Common myeloid progenitor, CD34-positive (primary cell): ENCODE data around the gene IL1RN.

Experiments used
- CTCF ChIA-PET: fragments of 350-600 bp; sonication (Branson Sonifier 250); formaldehyde crosslinking; loops from one replicate; lab custom pipeline; 2021; ENCODE audit warnings: antibody characterized with exemption; lab: Charles Lee
- POLR2A ChIA-PET: fragments of 350-600 bp; sonication (Branson Sonifier 250); formaldehyde crosslinking; loops from one replicate; lab custom pipeline; 2021; ENCODE audit warnings: antibody characterized with exemption; lab: Charles Lee
- DNase-seq, 3 donors: peaks; one replicate each; pipeline versions ENCODE4 v3.0.0 to v3.0.0-alpha.2; 2013
- H3K27ac ChIP-seq, 2 experiments: 1 replicate in 1 of 2; 2 replicates in 1 of 2; pipeline ENCODE4 v1.7.0; 2013; ENCODE audit warnings: inconsistent platforms in 2 of 2, low read length in 2 of 2, mild to moderate bottlenecking in 2 of 2, low read depth in 1 of 2, moderate library complexity in 1 of 2; ENCODE audit not compliant: severe bottlenecking in 2 of 2, insufficient read depth in 1 of 2, poor library complexity in 1 of 2
- H3K27me3 ChIP-seq, 5 experiments: replicated peaks in 2 of 5; 1 replicate in 3 of 5; 2 replicates in 2 of 5; pipeline versions ENCODE4 v1.6.1 to v1.7.0; 2013; ENCODE audit warnings: low read length in 4 of 5, mild to moderate bottlenecking in 2 of 5, moderate library complexity in 2 of 5, inconsistent platforms in 1 of 5; ENCODE audit not compliant: insufficient read depth in 5 of 5, control insufficient read depth in 4 of 5
- H3K36me3 ChIP-seq, 4 experiments: 1 replicate in 2 of 4; 2 replicates in 2 of 4; pipeline versions ENCODE4 v1.6.1 to v1.7.0; 2013; ENCODE audit warnings: low read length in 3 of 4, control low read depth in 1 of 4, mild to moderate bottlenecking in 1 of 4; ENCODE audit not compliant: control insufficient read depth in 4 of 4, insufficient read depth in 4 of 4
- H3K4me1 ChIP-seq, 4 experiments: 1 replicate in 3 of 4; 2 replicates in 1 of 4; pipeline versions ENCODE4 v1.6.1 to v1.7.1; 2013; ENCODE audit warnings: low read length in 3 of 4, mild to moderate bottlenecking in 3 of 4, control low read depth in 1 of 4, inconsistent platforms in 1 of 4, moderate library complexity in 1 of 4; ENCODE audit not compliant: control insufficient read depth in 4 of 4, insufficient read depth in 4 of 4; ENCODE audit errors: control extremely low read depth in 1 of 4
- H3K4me3 ChIP-seq, 7 experiments: 1 replicate in 4 of 7; 2 replicates in 3 of 7; pipeline versions ENCODE4 v1.5.1 to v1.7.0; 2013; ENCODE audit warnings: mild to moderate bottlenecking in 7 of 7, low read length in 6 of 7, moderate library complexity in 6 of 7, inconsistent platforms in 2 of 7, low read depth in 2 of 7, control low read depth in 1 of 7; ENCODE audit not compliant: insufficient read depth in 4 of 7, control insufficient read depth in 1 of 7; ENCODE audit errors: extremely low read depth in 1 of 7
- H3K9me3 ChIP-seq, 5 experiments: 1 replicate in 4 of 5; 2 replicates in 1 of 5; pipeline versions ENCODE4 v1.6.1 to v1.7.1; 2013; ENCODE audit warnings: low read length in 4 of 5, mild to moderate bottlenecking in 2 of 5, inconsistent platforms in 1 of 5, low read depth in 1 of 5, moderate library complexity in 1 of 5; ENCODE audit not compliant: control insufficient read depth in 4 of 5, insufficient read depth in 2 of 5; ENCODE audit errors: control extremely low read depth in 1 of 5
- WGBS: methylation state at CpG from one replicate; pipeline ENCODE4 v1.1.5; 2013; ENCODE audit not compliant: insufficient coverage; 5-methylcytosine and 5-hydroxymethylcytosine counted together

The IL1RN gene

DNA sequence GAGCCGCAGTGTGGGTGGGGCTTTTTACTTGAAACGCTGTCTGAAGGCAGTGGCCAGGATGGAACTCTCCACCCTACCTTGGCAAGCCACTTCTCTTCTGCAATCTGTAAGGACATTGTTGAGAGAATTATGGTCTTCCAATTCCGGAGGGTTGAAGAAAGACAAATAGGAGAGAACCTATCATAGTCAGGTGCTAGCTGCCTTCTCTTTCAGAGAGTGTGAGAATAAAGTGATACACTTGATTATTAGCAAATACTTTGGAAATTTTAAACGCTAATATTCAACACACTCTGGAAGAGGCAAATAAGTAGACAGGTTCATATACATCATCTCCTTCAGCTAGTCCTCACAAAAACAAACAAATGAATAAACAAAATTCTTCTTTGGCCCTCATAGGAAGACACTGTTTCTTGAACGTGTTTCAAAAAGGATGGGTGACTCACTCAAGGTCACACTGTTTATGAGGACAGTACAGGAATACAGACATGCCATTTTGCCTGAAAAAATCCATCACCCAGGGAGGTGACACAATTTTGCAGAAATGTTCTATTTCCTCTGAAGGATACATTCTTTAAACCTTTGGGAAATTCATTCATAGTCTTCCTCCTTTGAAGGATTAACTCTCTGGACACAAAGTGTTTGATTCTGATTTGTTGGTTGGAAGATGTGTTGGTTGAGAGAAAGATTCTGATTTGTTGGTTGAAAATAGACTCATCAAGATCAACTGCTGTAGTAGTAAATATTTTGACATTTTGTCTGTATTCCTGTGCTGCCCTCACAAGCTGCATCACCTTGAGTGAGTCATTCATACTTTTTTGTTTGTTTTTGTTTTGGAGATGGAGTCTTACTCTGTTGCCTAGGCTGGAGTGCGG, 2.2 kb upstream of the IL1RN start:
- Histone ChIP-seq H3K4me3 (peak overlapping the region in 3 of 7 experiments; percentile 25 to 61 (median 48)), H3K36me3 (no peaks in the 10 kb centered on the region), H3K9me3 (no peaks in the 10 kb centered on the region), H3K27me3 (no peaks in the 10 kb centered on the region), H3K4me1 (peaks cover 2 to 39% (median 20%) of the 10 kb centered on the region in 4 experiments), H3K27ac (no peak overlapping the region)
- CTCF ChIA-PET = interaction anchor here (0.9 to 9.7 kb wide), 6 partner anchors 8 to 76 kb away, joined by 3 to 68 read pairs (median 4); no protein-coding TSS in a partner anchor
- POLR2A ChIA-PET = no interaction called here
- WGBS = 80% methylated on average over 2 of the region's 6 CpGs
- no peak for DNase-seq

DNA sequence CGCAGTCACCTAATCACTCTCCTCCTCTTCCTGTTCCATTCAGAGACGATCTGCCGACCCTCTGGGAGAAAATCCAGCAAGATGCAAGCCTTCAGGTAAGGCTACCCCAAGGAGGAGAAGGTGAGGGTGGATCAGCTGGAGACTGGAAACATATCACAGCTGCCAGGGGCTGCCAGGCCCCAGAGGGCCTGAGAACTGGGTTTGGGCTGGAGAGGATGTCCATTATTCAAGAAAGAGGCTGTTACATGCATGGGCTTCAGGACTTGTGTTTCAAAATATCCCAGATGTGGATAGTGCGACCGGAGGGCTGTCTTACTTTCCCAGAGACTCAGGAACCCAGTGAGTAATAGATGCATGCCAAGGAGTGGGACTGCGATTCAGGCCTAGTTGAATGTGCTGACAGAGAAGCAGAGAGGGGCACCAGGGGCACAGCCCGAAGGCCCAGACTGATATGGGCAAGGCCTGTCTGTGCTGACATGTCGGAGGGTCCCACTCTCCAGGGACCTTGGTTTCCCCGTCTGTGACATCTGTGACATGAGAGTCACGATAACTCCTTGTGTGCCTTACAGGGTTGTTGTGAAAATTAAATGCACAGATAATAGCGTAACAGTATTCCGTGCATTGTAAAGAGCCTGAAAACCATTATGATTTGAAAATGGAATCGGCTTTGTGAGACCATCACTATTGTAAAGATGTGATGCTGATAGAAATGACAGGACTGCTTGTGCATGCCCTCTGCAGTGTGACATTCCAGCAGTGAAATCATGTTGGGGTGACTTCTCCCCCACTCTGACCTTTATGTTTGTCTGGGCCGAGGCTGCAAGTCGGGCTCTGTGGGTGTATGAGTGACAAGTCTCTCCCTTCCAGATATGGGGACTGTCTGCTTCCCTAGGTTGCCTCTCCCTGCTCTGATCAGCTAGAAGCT, 510 bp downstream of the IL1RN start:
- H3K27ac ChIP-seq = no peak overlapping the region
- H3K36me3 ChIP-seq = no peaks in the 10 kb centered on the region
- H3K4me3 ChIP-seq = peak overlapping the region in 1 of 7 experiments; percentile 61
- H3K4me1 ChIP-seq = peaks cover 2 to 39% (median 20%) of the 10 kb centered on the region in 4 experiments
- CTCF ChIA-PET = interaction anchor here (0.9 to 9.7 kb wide), 4 partner anchors 10 to 72 kb away, joined by 3 to 68 read pairs (median 8); no protein-coding TSS in a partner anchor
- DNase-seq = no peak
- H3K27me3 ChIP-seq = no peaks in the 10 kb centered on the region
- H3K9me3 ChIP-seq = no peaks in the 10 kb centered on the region
- POLR2A ChIA-PET = no interaction called here
- 92% methylated on average over 14 of the region's 15 CpGs for WGBS

DNA sequence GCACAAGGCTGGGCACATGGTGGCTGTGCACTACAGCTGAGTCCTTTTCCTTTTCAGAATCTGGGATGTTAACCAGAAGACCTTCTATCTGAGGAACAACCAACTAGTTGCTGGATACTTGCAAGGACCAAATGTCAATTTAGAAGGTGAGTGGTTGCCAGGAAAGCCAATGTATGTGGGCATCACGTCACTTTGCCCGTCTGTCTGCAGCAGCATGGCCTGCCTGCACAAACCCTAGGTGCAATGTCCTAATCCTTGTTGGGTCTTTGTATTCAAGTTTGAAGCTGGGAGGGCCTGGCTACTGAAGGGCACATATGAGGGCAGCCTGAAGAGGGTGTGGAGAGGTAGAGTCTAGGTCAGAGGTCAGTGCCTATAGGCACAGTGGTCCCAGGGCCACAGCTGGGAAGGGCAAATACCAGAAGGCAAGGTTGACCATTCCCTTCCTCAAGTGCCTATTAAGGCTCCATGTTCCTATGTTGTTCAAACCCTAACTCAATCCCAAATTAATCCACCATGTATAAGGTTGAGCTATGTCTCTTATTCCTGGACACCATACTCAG, 2.2 kb downstream of the IL1RN start:
- Histone ChIP-seq H3K36me3 (no peaks in the 10 kb centered on the region), H3K4me3 (peak overlapping the region in 1 of 7 experiments; percentile 61), H3K9me3 (no peaks in the 10 kb centered on the region), H3K27me3 (no peaks in the 10 kb centered on the region), H3K27ac (no peak overlapping the region), H3K4me1 (peaks cover 2 to 31% (median 10%) of the 10 kb centered on the region in 4 experiments)
- CTCF ChIA-PET = interaction anchor here (0.8 to 9.7 kb wide), 8 partner anchors 8 to 74 kb away, joined by 3 to 68 read pairs (median 3); no protein-coding TSS in a partner anchor
- 83% methylated on average over 2 of the region's 2 CpGs for WGBS
- POLR2A ChIA-PET = no interaction called here
- DNase-seq = no peak

DNA sequence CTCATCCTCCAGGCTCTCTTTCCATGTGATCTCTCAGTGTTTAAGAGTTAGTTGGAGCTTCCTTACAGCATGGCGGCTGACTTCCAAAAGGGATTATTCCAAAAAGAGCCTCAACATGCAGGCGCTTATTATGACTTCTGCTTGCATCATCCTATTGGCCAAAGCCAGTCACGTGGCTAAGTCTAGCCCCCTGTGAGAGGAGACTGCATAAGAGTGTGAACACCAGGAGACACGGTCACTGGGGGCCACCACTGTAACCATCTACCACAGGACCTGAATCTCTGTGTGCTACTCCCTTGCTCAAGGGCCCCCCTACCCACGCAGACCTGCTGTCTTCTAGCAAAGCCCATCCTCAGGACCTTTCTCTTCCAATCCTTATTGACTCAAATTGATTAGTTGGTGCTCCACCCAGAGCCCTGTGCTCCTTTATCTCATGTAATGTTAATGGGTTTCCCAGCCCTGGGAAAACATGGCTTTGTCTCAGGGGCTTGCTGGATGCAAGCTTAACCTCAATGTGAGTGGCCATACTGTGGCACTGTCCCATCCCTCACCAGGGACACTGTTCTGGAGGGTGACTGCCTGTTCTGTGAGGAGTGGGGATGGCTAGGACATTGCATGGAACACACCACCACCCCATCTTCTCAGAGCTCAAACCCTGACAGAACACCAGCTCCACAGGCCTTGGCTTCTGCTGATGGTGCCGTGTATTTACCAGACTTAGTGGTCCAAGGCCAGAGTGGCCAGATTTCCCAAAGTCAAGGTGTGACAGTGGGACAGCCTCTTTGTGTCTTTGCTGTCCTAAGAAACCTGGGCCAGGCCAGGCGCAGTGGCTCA, 4.2 kb downstream of the IL1RN start:
- H3K4me3 ChIP-seq = no peak overlapping the region
- peaks cover 0 to 22% (median 1%) of the 10 kb centered on the region in 4 experiments for H3K4me1 ChIP-seq
- 93% methylated on average over 5 of the region's 7 CpGs for WGBS
- no peaks in the 10 kb centered on the region for H3K9me3 ChIP-seq
- no peaks in the 10 kb centered on the region for H3K27me3 ChIP-seq
- no peak for DNase-seq
- ChIA-PET CTCF (interaction anchor here (0.7 to 13.0 kb wide), 2 partner anchors 14 to 67 kb away, joined by 3 to 286 read pairs; no protein-coding TSS in a partner anchor), POLR2A (no interaction called here)
- no peaks in the 10 kb centered on the region for H3K36me3 ChIP-seq
- H3K27ac ChIP-seq = no peak overlapping the region

DNA sequence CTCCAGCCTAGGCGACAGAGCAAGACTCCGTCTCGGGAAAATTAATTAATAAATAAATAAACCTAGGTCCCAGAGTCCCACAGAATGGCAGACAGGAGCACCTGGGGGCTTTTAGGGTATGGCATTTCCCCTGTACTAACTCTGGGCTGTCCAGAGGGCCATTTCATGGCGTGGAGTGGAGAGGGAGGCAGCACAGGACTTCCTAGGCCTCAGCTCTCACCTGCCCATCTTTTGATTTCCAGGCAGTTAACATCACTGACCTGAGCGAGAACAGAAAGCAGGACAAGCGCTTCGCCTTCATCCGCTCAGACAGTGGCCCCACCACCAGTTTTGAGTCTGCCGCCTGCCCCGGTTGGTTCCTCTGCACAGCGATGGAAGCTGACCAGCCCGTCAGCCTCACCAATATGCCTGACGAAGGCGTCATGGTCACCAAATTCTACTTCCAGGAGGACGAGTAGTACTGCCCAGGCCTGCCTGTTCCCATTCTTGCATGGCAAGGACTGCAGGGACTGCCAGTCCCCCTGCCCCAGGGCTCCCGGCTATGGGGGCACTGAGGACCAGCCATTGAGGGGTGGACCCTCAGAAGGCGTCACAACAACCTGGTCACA, 5.1 kb downstream of the IL1RN start:
- Histone ChIP-seq H3K4me3 (no peak overlapping the region), H3K27me3 (no peaks in the 10 kb centered on the region), H3K27ac (no peak overlapping the region), H3K4me1 (peaks cover 0 to 13% (median 1%) of the 10 kb centered on the region in 4 experiments), H3K9me3 (no peaks in the 10 kb centered on the region), H3K36me3 (no peaks in the 10 kb centered on the region)
- ChIA-PET CTCF (interaction anchor here (1.5 to 13.0 kb wide), 2 partner anchors 8 to 66 kb away, joined by 6 to 286 read pairs; no protein-coding TSS in a partner anchor), POLR2A (no interaction called here)
- 100% methylated on average over 14 of the region's 17 CpGs for WGBS
- DNase-seq = no peak
